ENCODE data around the gene MAD1L1.

MAD1L1 gene

GRCh38 chr7:1957471-1958225 is 275.1 kb downstream of the MAD1L1 start:
- no peak overlapping the region for H3K4me3 ChIP-seq (ENCODE audit: low read depth, low read length)
- no peak for TF ChIP-seq CTCF (IDR thresholded peaks at IDR 0.05; ENCODE audit: low read depth, low read length)
- in situ Hi-C loops (cut with HindIII; ENCODE audit: low sequenced_read_pairs) = no loop called here
- DNase-seq (ENCODE audit: low read depth, low spot score) = no peak

GRCh38 chr7:1956611-1957470 is 275.9 kb downstream of the MAD1L1 start:
- in situ Hi-C loops (cut with HindIII; ENCODE audit: low sequenced_read_pairs) = no loop called here
- DNase-seq (ENCODE audit: low read depth, low spot score) = no peak
- no peak for TF ChIP-seq CTCF (IDR thresholded peaks at IDR 0.05; ENCODE audit: low read depth, low read length)
- no peak overlapping the region for H3K4me3 ChIP-seq (ENCODE audit: low read depth, low read length)

GRCh38 chr7:1956141-1956540 is 276.6 kb downstream of the MAD1L1 start:
- H3K4me3 ChIP-seq (ENCODE audit: low read depth, low read length) = no peak overlapping the region

GRCh38 chr7:1954366-1955004 is 278.3 kb downstream of the MAD1L1 start:
- no peak overlapping the region for H3K4me3 ChIP-seq (ENCODE audit: low read depth, low read length)
- in situ Hi-C loops (cut with HindIII; ENCODE audit: low sequenced_read_pairs) = no loop called here
- DNase-seq (ENCODE audit: low read depth, low spot score) = no peak

More at GRCh38 chr7:1956141-1956540, 276.6 kb downstream of the MAD1L1 start:
- in situ Hi-C loops (cut with HindIII; ENCODE audit: low sequenced_read_pairs) = no loop called here
- no peak for DNase-seq (ENCODE audit: low read depth, low spot score)
- TF ChIP-seq CTCF (IDR thresholded peaks at IDR 0.05; ENCODE audit: low read depth, low read length) = no peak

GRCh38 chr7:1953199-1954190 is 279.2 kb downstream of the MAD1L1 start:
- H3K4me3 ChIP-seq (ENCODE audit: low read depth, low read length) = no peak overlapping the region
- DNase-seq (ENCODE audit: low read depth, low spot score) = no peak
- TF ChIP-seq CTCF (IDR thresholded peaks at IDR 0.05; ENCODE audit: low read depth, low read length) = no peak
- in situ Hi-C loops (cut with HindIII; ENCODE audit: low sequenced_read_pairs) = no loop called here

More at GRCh38 chr7:1954366-1955004, 278.3 kb downstream of the MAD1L1 start:
- TF ChIP-seq CTCF (IDR thresholded peaks at IDR 0.05; ENCODE audit: low read depth, low read length) = no peak
